Cerebellar nuclear complex (tissue), 1 donor: ENCODE results near the gene FBN2.
"Not testable (repeated sequence)": the region's sequence is repeated elsewhere in the genome, so short reads cannot be mapped to it uniquely, and the experiment has no call there.

Experiments used
- DNase-seq, 2 experiments: peaks; one replicate each; lab custom pipeline; 2025; lab: John Stamatoyannopoulos, UW

The FBN2 gene

DNA sequence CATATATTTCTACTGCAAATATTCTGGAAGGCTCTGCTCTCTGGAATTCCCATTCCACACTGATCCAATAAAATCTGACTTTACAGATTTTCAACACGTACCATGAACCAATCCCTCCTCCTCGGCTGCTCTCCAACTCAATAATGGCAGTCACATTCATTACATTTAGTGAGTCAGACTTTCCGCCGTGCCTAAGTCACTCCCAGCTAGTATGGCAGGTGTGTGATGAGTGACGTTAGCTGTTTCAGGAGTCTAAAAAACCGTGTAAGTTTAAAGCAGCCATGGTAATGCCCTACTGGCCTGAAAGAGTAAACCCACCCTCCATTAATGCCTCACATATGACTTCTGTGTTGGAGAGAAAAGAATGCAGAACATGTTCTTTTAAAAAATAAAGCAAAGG lies 3.3 kb downstream of the FBN2 start:
- DNase-seq: no peak

DNA sequence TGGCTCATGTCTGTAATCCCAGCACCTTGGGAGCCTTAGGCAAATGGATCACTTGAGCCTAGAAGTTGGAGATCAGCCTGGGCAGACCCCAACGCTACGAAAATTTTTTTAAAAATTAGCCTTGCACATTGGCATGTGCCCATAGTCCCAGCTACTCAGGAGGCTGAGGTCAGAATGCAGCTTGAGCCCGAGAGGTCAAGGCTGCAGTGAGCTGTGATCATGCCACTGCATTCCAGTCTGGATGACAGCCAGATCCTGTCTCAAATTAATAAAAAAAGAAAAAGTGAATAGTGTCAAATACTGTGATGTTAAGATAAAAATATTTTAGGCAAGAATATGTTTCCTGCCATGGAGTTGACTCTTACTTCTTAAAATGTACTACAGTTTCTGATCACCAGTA lies 5.3 kb downstream of the FBN2 start:
- DNase-seq: no peak

DNA sequence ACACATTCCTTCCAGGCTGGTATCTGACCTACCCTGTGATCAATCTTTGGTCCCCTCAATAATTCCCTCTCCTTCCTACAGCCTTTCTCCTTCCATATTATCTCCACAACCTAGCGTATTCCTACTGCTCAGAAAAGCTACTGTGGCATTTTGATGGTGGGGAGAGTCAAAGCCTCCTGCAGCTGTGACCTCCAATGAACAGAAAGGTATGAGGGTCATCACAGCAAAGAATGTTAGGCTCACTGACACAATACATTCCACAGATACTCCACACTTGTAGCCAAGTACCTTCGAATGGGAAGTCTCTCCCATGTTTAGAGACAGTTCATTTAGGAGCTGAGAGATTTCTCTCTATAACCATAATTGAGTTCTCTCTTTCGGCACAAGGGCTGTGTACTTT lies 5.9 kb downstream of the FBN2 start:
- no peak for DNase-seq

DNA sequence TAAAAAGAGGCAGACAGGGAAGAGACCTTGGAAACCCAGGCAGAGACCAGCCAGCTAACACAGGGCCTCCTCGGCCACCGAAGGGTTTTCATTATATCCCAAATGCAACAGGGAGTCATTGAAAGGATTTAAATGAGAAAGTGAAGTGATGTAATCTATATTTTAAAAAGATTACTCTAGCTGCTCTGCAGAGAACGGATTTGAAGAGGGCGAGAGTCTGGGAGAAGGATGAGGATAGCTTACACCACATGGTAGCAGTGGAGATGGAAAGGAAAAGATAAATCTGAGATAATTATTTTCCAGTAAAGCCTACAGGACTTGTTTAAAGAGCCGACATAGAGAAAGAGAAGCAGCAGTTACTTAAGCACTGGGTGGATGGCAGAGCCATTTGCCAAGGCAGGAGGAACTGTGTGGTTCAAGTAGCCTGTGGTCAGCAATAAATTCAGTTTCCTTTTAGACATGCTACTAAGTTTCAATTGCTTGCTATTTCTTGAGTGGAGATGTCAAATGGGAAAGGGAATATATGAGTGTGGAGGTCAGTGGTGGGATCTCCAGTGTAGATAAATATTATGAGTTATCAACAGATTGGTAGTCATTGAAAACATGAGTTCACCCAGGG lies 9.3 kb downstream of the FBN2 start:
- DNase-seq: no peak

DNA sequence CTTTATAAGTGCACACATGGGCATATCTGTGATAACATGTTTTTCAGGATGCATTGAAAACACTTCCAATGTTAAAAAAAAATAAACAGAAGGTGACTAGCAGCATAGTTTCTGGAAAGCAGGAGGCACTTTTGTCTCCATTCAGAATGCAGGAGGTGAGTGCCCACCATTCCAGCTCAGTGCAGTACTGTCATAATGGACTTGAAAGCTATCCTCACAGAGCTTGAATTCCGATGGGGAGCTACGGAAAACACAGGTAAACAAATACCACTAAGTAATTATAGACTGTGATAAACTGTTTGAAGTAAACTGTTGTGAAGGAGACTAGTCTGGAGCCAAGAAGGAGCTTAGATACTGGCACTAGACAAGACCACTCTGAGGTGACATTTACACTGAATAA lies 9.9 kb downstream of the FBN2 start:
- no peak for DNase-seq

DNA sequence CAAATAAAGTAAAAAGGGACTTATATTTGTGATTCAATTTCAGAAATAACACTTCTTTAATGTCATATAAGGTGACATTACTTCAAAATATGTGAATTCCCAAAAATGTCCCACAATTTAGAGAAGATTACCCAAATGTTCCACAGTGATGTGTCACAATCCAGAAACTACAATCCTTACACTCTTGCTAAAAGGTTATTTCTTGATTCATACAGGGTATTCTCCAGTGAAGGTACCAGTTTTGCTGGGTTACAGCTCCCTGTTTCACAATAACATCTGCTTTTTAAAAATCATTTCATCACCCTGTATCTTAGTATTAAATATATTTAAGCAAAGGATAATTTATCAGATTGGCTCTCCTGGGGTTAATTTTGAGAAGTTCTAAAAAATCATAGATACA lies 11.0 kb downstream of the FBN2 start:
- DNase-seq: no peak

DNA sequence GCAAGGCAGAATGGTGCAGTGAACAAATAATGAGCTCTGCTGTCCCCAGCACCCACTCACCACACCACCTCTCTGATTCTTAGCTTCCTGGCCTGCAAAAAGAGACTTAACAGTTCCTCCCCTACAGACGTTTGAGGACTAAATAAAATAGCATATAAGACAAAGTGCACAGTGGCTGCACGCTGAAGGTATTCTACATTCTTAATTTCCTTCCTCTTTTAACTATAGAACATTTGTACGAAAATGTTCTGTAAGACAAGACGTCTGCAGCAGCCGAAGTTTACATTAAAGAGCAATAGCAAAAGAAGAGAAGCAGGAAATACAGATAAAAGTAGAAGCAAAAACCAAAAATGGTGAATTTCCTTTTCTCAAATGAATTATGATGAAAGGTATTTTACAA lies 15.7 kb downstream of the FBN2 start:
- DNase-seq: no peak

DNA sequence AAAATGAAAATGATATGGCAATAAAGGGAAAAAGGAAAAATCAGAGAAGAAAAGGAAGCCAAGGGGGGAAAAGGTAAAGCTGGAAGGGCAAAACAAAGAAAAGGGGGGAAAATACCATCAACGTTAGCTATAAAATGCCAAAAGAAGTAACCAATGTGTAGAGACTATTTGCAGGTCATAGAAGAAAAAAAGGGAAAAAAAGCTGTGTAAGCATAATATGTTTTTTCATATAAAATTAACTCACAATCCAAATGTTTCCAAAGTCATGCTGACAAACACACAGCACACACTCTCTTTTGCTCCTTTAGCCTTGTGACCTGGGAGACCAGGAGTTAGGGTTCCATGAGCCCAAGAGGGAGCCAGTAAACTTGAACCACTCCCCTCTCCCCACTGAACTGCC lies 18.2 kb downstream of the FBN2 start:
- DNase-seq: no peak

DNA sequence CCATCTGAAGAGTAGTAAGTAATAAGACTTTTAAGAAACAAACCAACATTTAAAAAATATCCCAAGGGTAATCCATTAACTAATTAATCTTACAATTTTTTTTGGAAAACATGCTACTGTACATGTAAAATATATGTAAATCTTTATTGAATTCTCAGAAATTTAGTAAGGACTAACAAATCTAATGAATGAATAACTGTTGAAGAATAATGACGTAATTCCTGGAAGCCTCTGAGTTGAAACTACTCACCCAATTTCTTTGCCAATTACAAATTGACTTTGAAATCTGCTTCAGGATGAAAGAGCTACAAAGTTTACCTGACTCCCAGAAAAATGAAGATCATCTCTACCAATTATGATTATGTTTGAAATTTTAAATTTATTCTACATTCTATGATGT lies 21.1 kb downstream of the FBN2 start:
- no peak for DNase-seq

DNA sequence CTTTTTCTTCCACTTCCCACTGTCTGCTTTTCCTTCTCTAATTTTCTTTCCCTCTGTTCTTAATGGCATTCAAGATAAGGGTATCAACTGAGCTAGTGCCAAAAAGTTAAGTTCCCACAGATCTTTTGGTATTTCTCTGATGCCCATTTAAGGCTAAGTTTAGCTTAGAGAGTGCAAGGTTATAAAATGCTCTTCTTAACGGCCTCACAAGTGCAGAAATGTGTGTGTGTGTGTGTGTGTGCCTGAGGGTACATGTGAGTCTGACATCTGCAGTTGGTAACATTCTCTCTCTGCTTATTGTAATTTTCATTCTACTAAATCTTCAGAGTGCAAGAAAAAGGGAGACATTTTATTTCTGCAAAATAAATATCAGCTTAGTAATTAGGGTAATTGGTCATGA lies 24.2 kb downstream of the FBN2 start:
- DNase-seq: no peak

DNA sequence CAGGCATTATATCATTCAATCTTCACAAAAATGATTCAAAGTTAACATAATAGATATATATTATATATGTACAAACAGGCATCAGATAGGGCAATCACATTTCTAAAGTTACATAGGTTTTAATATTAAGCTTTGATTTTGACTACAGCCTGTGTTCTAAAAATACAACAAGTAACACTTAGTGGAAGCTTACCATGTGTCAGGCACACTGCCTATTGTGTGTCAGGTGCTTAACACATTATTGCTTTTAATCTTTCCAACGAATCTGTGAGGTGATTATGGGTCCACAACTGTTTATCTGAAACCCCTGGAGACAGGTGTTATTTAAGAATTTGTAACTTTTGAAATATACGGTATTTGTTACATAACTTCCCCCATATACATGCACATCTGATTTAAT lies 25.2 kb downstream of the FBN2 start:
- DNase-seq: no peak

DNA sequence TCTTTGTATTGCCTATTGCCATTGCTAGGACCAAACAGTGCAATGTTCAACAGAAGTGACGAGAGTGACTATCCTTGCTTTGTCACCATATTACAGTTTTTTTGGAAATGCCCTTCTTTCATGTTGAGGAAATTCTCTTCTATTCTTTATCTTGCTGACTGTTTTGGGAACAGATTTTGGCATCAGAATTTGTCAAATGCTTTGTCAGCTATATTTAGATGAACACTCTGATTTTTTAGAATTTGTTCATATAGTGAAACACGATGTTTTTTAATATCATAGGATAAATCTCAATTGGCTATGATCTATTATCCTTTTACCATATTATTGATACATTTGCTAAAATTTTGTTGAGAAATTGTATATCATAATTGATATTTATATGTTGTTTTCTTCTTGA lies 31.4 kb downstream of the FBN2 start:
- no peak for DNase-seq

DNA sequence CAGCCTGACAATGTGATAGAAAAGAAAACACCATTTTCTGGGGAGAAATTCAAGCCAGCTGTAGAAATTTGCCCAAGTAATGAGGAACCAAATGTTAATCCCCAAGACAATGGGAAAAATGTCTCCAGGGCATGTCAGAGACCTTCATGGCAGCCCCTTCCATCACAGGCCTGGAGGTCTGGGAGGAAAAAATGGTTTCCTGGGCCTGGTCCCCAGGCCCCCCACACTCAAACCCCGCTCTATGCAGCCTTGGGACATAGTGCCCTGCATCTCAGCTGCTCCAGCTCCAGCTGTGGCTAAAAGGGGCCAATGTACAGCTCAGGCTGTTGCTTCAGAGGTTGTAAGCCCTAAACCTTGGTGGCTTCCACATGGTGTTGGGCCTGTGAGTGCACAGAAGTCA lies 34.3 kb downstream of the FBN2 start:
- not testable (repeated sequence) for DNase-seq

DNA sequence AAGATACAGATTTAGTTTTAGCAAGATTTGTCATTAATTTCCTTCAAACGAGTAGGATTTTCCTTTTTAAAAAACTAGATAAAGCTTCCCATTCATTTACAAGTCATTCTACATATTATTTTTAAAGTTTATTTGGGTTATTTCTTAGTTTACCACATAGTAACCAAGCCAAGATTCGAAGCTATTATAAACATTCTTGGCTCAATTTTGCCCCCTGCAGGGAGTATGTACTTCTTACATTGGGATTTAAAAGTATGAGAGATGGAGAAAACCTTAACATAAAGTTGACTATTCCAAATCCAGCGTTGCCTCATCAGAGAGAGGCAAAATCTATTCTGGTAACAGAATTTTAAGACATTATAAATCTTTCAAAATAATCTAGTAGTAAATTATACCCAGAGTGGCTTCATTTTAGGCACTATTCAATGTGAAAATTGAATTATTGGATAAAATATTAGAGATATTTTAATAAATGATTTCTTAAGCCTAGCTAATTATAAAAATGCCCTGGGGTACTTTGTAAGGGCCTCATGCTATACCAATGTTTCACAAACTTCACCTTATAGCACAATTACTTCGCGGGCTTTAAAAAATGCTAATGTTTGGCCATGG lies 39.1 kb downstream of the FBN2 start:
- no peak for DNase-seq

DNA sequence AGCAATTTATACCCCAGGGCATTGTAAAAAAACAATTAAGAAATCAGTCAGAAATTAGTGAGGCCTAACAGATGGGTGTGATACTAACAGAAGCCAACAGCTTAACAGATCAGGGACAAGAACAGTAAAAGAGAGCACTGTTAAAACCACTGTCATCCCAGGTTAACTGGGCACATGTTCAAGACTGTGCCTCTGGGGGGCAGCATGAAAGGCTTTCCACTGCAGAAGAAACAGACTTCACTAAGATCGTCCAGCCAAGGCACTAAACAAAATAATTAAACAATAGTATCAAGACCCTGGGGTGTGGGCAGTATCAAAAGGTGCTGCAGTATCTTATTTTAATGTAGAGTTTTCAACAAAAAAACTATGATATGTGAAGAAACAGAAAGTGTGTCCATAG lies 43.5 kb downstream of the FBN2 start:
- DNase-seq: no peak

DNA sequence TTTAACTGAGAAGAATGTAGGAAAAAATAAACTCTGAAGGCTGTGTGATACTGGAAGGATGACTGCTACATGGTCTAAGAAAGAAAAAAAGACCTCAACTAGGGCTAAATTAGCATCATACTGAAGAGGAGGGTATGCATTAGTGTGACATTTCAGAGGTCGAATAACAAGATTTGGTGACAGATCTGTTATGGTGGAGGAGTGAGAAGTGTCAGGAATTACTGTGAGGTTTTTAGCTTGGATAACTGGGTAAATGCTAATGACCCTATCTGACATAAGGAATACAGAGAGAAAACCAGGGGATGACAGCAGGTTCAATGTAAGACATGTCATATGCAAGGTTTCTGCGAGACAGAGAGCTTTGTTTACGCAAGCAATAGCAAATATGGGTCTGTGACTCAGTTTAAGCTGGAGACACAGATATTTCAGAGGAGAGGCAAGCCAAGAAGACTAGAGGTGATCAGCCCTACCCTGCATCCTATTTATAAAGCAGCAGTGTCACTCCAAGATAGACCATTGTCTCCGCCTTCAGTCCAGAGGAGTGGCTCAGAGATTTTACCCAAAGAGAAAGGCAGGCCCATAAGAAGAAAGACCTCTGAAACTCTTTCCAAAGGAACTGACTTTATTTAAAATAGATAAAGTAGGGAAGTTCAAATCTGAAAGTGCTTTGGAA lies 44.3 kb downstream of the FBN2 start:
- no peak for DNase-seq

DNA sequence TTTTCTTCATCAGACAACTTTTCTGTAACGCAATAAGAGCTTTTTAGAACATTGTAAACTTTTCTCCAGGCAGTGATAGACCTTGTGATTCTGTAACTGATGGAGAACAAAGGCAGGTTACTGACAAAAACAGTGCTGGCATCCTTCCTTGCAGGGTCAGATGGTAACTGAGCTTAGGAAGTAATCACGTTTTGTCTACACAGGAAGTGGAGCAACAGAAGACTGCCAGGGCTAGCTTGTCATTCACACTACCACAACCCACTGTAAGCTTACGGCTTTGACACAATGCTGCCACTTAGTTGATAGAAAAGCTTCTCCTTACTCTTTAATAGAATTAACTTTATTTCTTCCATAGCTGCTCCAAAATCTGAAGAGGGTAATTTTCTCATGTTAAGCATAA lies 46.8 kb downstream of the FBN2 start:
- no peak for DNase-seq

DNA sequence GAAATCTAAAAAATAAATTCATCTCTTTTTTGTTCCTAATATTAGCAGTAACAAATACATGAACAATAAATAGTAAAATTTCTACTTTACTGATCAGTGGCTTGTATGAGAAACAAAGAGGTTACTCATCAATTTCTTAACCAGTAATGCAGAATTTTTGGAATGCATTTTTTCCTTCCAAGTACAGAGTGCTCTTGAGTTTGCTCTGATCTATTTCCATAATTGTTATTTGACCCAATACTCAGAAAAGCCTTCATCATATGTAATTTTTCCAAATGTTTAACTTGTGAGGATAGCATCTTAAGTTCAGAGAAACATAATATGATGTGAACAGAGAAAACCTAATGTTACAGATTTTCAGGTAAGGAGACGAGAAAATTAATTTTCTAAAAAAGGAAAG lies 47.3 kb downstream of the FBN2 start:
- DNase-seq: no peak

DNA sequence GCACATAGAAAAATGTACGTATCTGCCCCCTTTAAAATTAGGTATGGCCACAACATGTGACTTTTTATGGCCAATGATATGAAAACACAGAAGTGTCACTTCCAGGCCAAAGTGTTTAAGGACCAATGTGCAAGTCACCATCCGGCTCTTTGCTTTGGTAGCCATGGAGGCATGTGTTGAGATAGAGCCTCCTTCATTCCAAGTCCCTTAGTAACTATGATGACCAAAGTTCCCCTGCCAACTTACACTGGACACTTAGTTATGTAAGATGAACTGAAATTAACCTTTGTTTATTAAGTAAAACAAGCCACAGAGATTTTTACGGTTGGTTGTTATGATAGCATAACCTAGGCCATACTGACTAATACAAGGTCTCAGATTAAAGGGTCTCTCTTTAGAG lies 51.0 kb downstream of the FBN2 start:
- no peak for DNase-seq

DNA sequence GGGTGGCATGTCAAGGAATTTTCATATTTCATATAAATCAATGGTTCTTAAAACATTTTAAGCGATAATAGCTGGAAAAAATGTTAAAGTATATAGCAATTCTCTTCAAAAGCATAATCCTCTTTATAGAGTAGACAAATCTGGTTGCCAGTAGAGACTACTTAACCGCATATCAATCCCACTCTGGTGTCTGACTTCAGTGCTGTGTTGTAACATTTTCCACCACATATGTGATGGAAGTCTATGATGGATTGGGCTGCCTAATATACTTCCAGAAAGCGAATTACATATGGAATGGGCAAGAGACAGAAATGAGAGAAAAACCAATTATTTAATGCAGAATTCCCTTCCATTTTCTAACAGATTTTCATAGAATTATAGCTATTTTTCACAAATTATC lies 54.3 kb downstream of the FBN2 start:
- DNase-seq: no peak

DNA sequence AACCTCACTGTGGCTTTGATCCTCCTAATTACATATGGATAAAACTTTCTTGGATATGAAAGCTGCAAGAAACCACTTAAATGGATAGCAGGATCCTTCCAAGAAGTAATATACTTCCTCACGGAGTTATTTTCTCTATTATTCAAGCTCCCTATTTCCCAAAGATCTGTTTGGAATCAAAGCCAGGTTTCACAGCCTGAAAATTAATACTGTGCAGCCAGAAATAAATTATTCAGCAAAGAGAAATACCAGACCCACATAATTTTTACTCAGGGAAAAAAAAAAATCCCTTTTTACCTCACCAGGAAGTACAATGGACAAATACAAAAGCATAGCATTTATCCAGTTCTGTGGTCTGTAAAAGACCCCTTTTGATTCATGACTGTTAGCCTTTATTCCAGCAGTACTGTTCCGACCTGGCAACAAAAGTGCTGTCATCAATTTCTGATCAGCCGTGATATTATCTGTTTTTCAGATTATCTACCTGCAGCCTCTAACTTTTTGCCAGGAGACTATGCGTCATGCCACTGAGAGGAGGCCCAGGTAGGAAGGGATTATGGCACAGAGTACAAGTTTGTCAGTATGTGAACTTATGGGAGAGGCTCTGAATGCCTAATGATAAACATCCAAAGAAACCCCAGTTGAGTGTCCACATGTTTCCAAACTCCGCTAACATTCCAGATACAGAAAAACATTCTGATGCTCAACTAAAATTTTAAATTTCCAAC lies 57.0 kb downstream of the FBN2 start:
- no peak for DNase-seq

DNA sequence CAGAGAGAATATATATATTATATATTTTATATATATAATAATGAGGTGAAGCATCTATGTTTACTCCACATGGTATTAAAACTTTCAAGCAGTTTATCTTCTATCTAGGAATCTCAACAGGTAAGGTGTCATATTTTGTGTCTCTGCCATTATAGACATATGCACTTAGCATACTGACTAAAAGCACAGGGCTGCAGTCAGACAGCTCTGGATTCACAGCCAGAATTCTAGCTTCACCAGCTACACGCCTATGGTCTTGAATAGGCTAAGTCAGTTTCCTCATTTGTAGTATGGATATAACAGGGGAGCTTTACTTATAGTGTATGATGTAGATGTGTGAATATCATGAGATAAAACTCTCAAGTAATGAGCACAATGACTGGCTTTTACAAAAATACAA lies 57.9 kb downstream of the FBN2 start:
- DNase-seq: no peak
